ENCODE measurements around the gene MTA3. TPM values are rescaled to one million over a fixed set of nuclear protein-coding genes. Genes with fewer than 3 reads are reported as not detected.
"Not testable (repeated sequence)": the region's sequence is repeated elsewhere in the genome, so short reads cannot be mapped to it uniquely, and the experiment has no call there.

The MTA3 gene
- total and polyA plus RNA-seq, 10 donors: 11.6 to 42.9 (median 28.5) TPM

- no peaks in the 10 kb centered on the region for H3K27me3 ChIP-seq (replicated peaks in 1 of 7)
- H3K4me1 ChIP-seq: no peaks in the 10 kb centered on the region
- H3K27ac ChIP-seq: no peak overlapping the region
- H3K4me3 ChIP-seq: no peak overlapping the region
- no peak for TF ChIP-seq POLR2AphosphoS5 (IDR thresholded peaks at IDR 0.05)
- TF ChIP-seq CTCF (IDR thresholded peaks at IDR 0.05 in 8 of 11, conservative IDR thresholded peaks at IDR 0.05 in 3 of 11): no peak
- TF ChIP-seq POLR2A (IDR thresholded peaks at IDR 0.05): no peak
- DNase-seq: no peak
- intact Hi-C loops (cut with DNase I; ENCODE audit: low total_unique reads): no loop called here
- WGBS, 5 donors: 43 to 72% (median 50%) methylated on average over 1 of the region's 1 CpG
- no peaks in the 10 kb centered on the region for H3K36me3 ChIP-seq
- no peaks in the 10 kb centered on the region for H3K9me3 ChIP-seq
These were observed 14.0 kb upstream of the MTA3 start for GRCh38 chr2:42554392-42554791.

- Histone ChIP-seq H3K36me3 (no peaks in the 10 kb centered on the region), H3K27ac (no peak overlapping the region), H3K4me3 (no peak overlapping the region), H3K9me3 (no peaks in the 10 kb centered on the region), H3K27me3 (replicated peaks in 1 of 7) (no peaks in the 10 kb centered on the region), H3K4me1 (no peaks in the 10 kb centered on the region)
- no peak for DNase-seq
- 72 to 83% (median 72%) methylated on average over 5 to 6 of the region's 6 CpGs for WGBS, 5 donors
- intact Hi-C loops (cut with DNase I; ENCODE audit: low total_unique reads): no loop called here
- TF ChIP-seq POLR2AphosphoS5 (IDR thresholded peaks at IDR 0.05): no peak
- no peak for TF ChIP-seq CTCF (IDR thresholded peaks at IDR 0.05 in 8 of 11, conservative IDR thresholded peaks at IDR 0.05 in 3 of 11)
- TF ChIP-seq POLR2A (IDR thresholded peaks at IDR 0.05): no peak
These were observed 12.0 kb upstream of the MTA3 start for GRCh38 chr2:42556315-42556890.

- intact Hi-C loops (cut with DNase I; ENCODE audit: low total_unique reads): no loop called here
- Histone ChIP-seq H3K4me3 (no peak overlapping the region), H3K4me1 (no peaks in the 10 kb centered on the region), H3K9me3 (no peaks in the 10 kb centered on the region), H3K36me3 (no peaks in the 10 kb centered on the region), H3K27ac (no peak overlapping the region), H3K27me3 (replicated peaks in 1 of 7) (no peaks in the 10 kb centered on the region)
- WGBS, 5 donors: 59 to 75% (median 66%) methylated on average over 5 of the region's 5 CpGs
- no peak for DNase-seq
- no peak for TF ChIP-seq POLR2A (IDR thresholded peaks at IDR 0.05)
- no peak for TF ChIP-seq POLR2AphosphoS5 (IDR thresholded peaks at IDR 0.05)
- TF ChIP-seq CTCF (IDR thresholded peaks at IDR 0.05 in 8 of 11, conservative IDR thresholded peaks at IDR 0.05 in 3 of 11): no peak
These were observed 11.1 kb upstream of the MTA3 start for GRCh38 chr2:42557306-42557705.

- no peak for DNase-seq
- H3K9me3 ChIP-seq: no peaks in the 10 kb centered on the region
- no peaks in the 10 kb centered on the region for H3K27me3 ChIP-seq (replicated peaks in 1 of 7)
- TF ChIP-seq POLR2AphosphoS5 (IDR thresholded peaks at IDR 0.05): no peak
- no peak for TF ChIP-seq POLR2A (IDR thresholded peaks at IDR 0.05)
- no peak for TF ChIP-seq CTCF (IDR thresholded peaks at IDR 0.05 in 8 of 11, conservative IDR thresholded peaks at IDR 0.05 in 3 of 11)
- intact Hi-C loops (cut with DNase I; ENCODE audit: low total_unique reads): no loop called here
- H3K36me3 ChIP-seq: no peaks in the 10 kb centered on the region
- H3K27ac ChIP-seq: no peak overlapping the region
- WGBS, 5 donors: 93 to 100% (median 96%) methylated on average over 3 of the region's 3 CpGs
- H3K4me3 ChIP-seq: no peak overlapping the region
- no peaks in the 10 kb centered on the region for H3K4me1 ChIP-seq
These were observed 9.6 kb upstream of the MTA3 start for GRCh38 chr2:42558827-42559226.

GRCh38 chr2:42560133-42560532 is 8.3 kb upstream of the MTA3 start:
- DNase-seq: not testable (repeated sequence)

More at GRCh38 chr2:42560133-42560532, 8.3 kb upstream of the MTA3 start:
- H3K36me3 ChIP-seq; intact Hi-C loops (cut with DNase I; ENCODE audit: low total_unique reads); H3K27ac ChIP-seq; H3K4me3 ChIP-seq; H3K4me1 ChIP-seq; H3K27me3 ChIP-seq (replicated peaks in 1 of 7); H3K9me3 ChIP-seq: not testable (repeated sequence)
- WGBS, 5 donors: 66 to 83% (median 80%) methylated on average over 13 of the region's 13 CpGs
